22Rv1 (cell line): Measurements from ENCODE around the gene DSCAML1.

Experiments used
- CTCF ChIP-seq: fragments of 450-650 bp; IDR thresholded peaks from 2 replicates; pipeline ENCODE4 v1.5.1; 2017; ENCODE audit warnings: mild to moderate bottlenecking
- ZFX ChIP-seq: fragments of 450-650 bp; IDR thresholded peaks from 2 replicates; pipeline ENCODE4 v1.6.1; 2017; ENCODE audit warnings: antibody characterized with exemption, borderline replicate concordance

- TF ChIP-seq CTCF (no peak), ZFX (no peak)
Measured at GRCh38 chr11:117572671-117573070, 224.3 kb downstream of the DSCAML1 start.
